HUDEP-2 (cell line): ENCODE results near the gene PKIG.
"Not testable (repeated sequence)": the region's sequence is repeated elsewhere in the genome, so short reads cannot be mapped to it uniquely, and the experiment has no call there.

ENCODE experiments used
- DNase-seq, 76 experiments: peaks; one replicate each; lab custom pipeline; 2025; ENCODE audit not compliant: unreplicated experiment in 76 of 76; lab: John Stamatoyannopoulos, UW

Gene PKIG

DNA sequence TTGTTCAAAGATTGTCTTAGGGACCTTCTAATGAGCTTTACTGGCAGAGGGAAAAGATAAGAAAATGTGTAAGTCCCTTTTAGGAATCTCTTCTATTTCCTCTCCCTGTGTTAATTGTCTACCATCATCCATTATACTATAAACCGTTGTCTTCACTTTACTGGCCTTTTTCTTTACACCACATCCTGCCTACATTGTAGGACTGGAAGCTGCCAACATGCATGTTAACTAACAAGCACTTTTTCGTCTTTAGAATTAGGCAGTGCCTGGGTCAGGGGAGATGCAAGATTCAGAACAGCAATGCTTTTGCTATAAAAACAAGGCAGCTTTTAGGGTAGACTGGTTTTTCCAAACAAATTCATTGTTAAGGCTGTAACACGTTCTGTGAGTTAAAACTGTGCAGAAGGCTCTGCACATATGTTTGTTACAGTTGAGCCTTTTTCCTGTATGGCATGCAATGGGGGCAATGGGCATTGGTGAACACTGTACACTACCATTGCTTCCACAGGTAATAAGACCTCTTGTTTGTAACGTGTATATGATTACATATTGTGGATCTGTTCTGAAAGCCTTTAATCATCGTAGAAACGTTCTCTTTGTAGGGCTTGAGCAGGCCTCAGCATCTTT, 10.9 kb upstream of the PKIG start:
- no peak for DNase-seq

DNA sequence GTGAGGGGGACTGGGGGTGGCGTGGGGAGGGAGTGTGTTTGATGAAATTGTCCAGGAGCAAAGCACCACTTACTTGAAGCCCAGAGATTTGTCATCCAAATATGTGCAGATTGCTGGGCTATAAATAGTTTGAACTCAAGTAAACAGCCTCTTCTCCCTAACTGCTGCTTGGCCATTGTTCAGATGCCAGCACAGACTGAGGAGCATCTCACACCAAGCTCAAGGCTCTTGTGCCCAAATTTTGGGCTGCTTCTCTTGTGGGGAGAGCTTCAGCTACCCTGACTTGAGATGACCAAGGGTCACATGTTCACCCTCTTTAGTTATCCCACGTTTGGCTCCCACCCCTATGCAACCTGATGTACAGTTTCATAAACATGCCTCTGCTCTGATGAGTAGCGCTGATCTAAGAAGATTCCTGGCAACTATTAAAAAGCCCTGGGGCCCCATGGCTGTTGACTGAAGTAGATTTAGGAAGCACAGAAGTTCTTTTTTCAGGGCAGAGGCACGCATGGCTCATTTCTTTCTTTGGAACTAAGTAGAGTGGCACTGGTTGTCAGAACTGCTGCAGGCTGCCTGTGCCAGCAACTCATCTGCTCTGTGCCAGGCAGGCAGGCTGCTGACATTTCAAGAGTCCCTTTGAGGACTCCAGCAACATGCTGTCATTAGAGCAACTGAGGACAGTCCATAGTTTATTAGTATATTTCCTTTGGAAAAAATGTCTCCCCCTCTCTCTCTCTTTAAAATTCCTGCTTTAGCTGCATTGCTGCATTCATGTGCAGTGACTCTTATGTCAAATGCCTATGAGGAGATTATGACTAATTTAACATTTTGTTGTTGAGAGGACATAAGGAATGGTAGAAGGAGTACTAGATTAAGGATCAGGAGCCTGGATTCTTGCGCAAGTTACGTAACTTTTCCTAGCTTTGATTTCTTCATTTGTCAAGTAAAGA, 9.6 kb upstream of the PKIG start:
- DNase-seq, result peak in 1 of 76 experiments; percentile 12

DNA sequence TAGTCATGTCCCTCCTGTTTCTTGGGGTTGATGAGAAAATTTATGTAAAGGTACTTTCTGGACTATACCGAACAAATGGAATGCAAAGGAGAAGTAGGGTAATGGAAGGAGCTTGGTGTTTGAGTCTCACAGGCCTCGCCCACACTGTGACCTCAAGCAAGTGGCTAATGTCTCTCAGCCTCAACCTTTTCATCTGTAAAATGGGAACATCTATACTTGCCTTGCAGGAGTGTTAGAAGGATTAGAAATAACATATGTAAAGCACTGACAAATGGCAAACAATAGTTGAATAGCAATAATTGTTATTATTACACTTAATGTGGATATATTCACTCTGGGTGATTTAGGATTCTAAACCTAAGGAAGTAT, 8.9 kb upstream of the PKIG start:
- peak in 1 of 76 experiments; percentile 16 for DNase-seq

GRCh38 chr20:44574372-44574771, 8.0 kb upstream of the PKIG start:
- no peak for DNase-seq

DNA sequence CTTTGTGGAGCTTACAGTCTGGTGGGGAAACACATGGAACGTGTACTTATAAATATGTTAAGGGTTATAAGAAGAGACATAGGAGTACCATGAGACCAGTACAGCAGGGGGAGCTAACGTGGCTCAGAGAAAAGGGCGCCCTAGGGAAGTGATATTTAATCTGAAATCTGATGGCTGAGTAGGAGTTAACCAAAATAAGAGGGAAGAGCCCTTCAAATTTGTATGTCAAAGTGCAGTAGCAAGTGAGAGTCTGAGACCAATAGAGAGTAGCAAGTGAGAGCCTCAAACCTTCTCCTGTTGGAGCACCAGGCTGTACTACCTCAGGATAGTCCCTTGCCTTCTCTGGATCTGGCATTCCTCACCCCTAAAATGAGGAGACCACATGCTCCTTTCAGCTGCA, 6.1 kb upstream of the PKIG start:
- DNase-seq, result peak in 17 of 76 experiments; percentile 10 to 54 (median 22)

GRCh38 chr20:44579313-44580081, 2.9 kb upstream of the PKIG start:
- no peak for DNase-seq

GRCh38 chr20:44580581-44581268, 1.7 kb upstream of the PKIG start:
- no peak for DNase-seq

- no peak for DNase-seq
Observed at GRCh38 chr20:44581515-44581914, 864 bp upstream of the PKIG start.

- no peak for DNase-seq
Observed at GRCh38 chr20:44583157-44583556, 778 bp downstream of the PKIG start.

DNA sequence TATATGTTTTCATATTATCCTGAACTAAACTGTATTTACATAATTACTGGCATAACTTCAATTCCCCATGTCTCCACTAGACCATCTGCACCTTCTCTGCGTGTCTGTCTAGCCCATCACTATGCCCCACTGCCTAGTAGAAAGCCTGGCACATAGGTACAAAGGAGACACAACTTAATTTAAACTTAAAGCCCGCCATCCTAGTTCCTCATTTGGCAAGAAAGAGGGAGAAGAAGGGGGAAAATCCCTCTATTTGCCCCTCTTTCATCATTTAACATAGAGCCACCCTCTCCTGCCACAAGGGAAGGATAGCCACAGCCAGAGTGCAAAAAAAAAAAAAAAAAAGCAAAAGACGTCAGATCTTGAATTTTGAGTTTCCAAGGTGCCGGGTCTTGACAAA, 1.8 kb downstream of the PKIG start:
- DNase-seq, result no peak

DNA sequence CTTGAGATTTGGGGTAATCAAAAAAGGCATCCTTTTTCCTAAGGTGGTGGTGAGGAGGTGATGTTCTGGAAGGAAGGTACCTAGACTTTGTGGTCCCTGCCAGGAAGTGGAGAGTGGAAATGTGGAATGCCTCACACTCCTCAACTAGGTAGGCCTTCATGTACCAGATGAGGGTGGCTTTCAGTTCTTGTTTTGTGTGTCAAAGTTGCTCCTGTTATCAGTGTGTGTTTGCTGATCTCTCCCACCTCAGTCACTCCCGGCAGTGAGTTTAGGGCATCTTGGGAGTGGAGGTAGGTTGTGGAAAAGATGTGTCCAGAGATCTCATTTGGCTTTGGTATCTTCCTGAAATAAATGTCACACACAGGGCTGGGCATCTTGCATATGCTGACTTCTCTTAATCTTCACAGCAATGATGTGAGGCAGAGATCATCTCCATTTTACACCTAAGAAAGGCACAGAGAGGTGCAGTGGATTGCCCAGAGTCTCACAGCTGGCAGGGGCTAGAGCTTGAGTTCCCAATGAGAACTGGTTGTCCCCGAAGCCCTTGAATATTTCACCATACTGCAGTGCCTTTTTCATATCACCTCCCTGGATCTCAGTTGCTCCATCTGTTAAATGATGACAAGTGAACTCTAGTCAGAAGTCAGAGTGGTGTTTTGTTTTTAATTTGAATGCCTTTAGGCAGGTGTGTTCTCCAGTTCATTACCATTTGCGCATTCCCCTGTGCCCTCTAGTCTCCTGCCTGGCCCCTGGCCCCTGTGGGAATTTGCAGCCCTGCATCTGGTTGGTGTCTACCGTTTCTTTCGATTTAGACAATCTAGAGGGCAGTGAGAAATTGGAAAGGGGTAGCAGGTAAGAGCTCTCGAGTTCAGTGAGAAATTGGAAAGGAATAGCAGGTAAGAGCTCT, 2.9 kb downstream of the PKIG start:
- DNase-seq, result no peak

GRCh38 chr20:44586289-44586911, 4.0 kb downstream of the PKIG start:
- DNase-seq, result no peak

- no peak for DNase-seq
Observed at GRCh38 chr20:44587035-44587980, 4.9 kb downstream of the PKIG start.

GRCh38 chr20:44588321-44588720, 5.9 kb downstream of the PKIG start:
- not testable (repeated sequence) for DNase-seq

DNA sequence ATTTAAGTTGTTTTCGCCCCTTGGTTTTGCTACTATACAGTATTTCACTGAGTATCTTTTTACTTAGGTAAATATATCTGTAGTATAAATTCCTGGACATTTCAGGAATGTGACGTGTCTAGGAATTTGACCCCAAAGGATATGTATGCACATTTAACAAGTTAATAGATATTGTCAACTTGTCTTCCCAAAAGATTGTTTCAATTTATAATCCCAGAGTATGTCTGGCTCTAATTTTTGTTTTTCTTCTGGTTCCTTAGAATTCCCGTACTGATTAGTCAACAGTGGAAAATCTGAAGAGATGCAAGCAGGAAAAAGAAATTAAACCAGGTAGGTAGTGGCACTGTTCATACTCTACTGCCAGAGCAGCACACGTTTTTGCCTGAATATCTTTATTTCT, 7.2 kb downstream of the PKIG start:
- no peak for DNase-seq

- peak in 2 of 76 experiments; percentile 13 to 16 for DNase-seq
Observed at GRCh38 chr20:44590980-44591778, 8.8 kb downstream of the PKIG start.

DNA sequence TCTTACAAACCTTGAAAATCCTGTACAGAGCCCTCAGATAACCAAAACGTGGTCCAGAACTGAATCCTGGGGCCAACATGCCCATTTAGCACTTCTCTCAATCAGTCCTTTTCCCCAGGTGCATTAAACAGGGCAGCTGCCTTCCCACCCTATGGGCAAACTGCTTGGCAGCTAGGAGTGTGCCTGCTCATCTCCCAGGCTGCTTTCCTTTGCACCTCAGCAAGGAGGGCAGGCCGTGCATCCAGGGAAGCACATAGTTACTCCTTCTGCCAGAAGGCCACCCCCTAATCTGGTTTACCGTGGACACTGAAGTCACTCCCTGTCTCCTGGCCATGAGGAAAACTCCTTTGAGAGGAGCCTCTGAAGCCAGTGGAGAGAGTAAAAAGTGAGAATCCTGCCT, 10.0 kb downstream of the PKIG start:
- no peak for DNase-seq
